ENCODE measurements around the gene ASB5. TPM values are rescaled to one million over a fixed set of nuclear protein-coding genes. Genes with fewer than 3 reads are reported as not detected.

Gene ASB5, protein sequence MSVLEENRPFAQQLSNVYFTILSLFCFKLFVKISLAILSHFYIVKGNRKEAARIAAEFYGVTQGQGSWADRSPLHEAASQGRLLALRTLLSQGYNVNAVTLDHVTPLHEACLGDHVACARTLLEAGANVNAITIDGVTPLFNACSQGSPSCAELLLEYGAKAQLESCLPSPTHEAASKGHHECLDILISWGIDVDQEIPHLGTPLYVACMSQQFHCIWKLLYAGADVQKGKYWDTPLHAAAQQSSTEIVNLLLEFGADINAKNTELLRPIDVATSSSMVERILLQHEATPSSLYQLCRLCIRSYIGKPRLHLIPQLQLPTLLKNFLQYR
- 1.8 TPM in 1 of 2 replicates, not detected in the other for polyA plus RNA-seq
- polyA minus RNA-seq: 0.24 TPM in 1 of 2 replicates, not detected in the other

GRCh38 chr4:176268963-176269362, at the start of gene ASB5:
ASB5 (minus strand) TSS chr4:176269222; CDS start chr4:176269108, 114 bp downstream.
- H3K9me3 ChIP-seq (ENCODE audit: low read length): no peaks in the 10 kb centered on the region
- H3K9ac ChIP-seq (ENCODE audit: low read length): no peak within 1 kb of the TSS
- no peaks in the 10 kb centered on the region for H3K79me2 ChIP-seq (replicated peaks; ENCODE audit: insufficient read depth, low read length)
- no peaks in the 10 kb centered on the region for H3F3A ChIP-seq (ENCODE audit: insufficient read depth, low read length, poor library complexity, severe bottlenecking)
- H3K4me3 ChIP-seq (ENCODE audit: low read length): no peak within 1 kb of the TSS
- no peaks in the 10 kb centered on the region for H4K20me1 ChIP-seq (ENCODE audit: insufficient read depth)
- no peaks in the 10 kb centered on the region for H3K27me3 ChIP-seq (ENCODE audit: insufficient read depth, low read depth, low read length)
- no peak within 1 kb of the TSS for H3K4me2 ChIP-seq (ENCODE audit: low read length)
- TF ChIP-seq MXI1 (conservative IDR thresholded peaks at IDR 0.05; ENCODE audit: poor library complexity, severe bottlenecking): no peak
- TF ChIP-seq, protein P1, sequence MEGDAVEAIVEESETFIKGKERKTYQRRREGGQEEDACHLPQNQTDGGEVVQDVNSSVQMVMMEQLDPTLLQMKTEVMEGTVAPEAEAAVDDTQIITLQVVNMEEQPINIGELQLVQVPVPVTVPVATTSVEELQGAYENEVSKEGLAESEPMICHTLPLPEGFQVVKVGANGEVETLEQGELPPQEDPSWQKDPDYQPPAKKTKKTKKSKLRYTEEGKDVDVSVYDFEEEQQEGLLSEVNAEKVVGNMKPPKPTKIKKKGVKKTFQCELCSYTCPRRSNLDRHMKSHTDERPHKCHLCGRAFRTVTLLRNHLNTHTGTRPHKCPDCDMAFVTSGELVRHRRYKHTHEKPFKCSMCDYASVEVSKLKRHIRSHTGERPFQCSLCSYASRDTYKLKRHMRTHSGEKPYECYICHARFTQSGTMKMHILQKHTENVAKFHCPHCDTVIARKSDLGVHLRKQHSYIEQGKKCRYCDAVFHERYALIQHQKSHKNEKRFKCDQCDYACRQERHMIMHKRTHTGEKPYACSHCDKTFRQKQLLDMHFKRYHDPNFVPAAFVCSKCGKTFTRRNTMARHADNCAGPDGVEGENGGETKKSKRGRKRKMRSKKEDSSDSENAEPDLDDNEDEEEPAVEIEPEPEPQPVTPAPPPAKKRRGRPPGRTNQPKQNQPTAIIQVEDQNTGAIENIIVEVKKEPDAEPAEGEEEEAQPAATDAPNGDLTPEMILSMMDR (IDR thresholded peaks at IDR 0.05; ENCODE audit: poor library complexity, severe bottlenecking): no peak
- no peak for TF ChIP-seq EZH2 (IDR thresholded peaks at IDR 0.05; ENCODE audit: borderline replicate concordance, insufficient read depth, low read length, poor library complexity, severe bottlenecking)
- TF ChIP-seq, protein P2, sequence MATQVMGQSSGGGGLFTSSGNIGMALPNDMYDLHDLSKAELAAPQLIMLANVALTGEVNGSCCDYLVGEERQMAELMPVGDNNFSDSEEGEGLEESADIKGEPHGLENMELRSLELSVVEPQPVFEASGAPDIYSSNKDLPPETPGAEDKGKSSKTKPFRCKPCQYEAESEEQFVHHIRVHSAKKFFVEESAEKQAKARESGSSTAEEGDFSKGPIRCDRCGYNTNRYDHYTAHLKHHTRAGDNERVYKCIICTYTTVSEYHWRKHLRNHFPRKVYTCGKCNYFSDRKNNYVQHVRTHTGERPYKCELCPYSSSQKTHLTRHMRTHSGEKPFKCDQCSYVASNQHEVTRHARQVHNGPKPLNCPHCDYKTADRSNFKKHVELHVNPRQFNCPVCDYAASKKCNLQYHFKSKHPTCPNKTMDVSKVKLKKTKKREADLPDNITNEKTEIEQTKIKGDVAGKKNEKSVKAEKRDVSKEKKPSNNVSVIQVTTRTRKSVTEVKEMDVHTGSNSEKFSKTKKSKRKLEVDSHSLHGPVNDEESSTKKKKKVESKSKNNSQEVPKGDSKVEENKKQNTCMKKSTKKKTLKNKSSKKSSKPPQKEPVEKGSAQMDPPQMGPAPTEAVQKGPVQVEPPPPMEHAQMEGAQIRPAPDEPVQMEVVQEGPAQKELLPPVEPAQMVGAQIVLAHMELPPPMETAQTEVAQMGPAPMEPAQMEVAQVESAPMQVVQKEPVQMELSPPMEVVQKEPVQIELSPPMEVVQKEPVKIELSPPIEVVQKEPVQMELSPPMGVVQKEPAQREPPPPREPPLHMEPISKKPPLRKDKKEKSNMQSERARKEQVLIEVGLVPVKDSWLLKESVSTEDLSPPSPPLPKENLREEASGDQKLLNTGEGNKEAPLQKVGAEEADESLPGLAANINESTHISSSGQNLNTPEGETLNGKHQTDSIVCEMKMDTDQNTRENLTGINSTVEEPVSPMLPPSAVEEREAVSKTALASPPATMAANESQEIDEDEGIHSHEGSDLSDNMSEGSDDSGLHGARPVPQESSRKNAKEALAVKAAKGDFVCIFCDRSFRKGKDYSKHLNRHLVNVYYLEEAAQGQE (IDR thresholded peaks at IDR 0.05; ENCODE audit: borderline replicate concordance): no peak
- no peak for TF ChIP-seq RAD21 (conservative IDR thresholded peaks at IDR 0.05)
- TF ChIP-seq POLR2AphosphoS5 (IDR thresholded peaks at IDR 0.05): no peak
- no peak for TF ChIP-seq EP300 (conservative IDR thresholded peaks at IDR 0.05; ENCODE audit: poor library complexity, severe bottlenecking)
- TF ChIP-seq TAF1 (IDR thresholded peaks at IDR 0.05; ENCODE audit: low read depth): no peak
- no peak for TF ChIP-seq SMC3 (conservative IDR thresholded peaks at IDR 0.05; ENCODE audit: poor library complexity)
- H3K9me2 ChIP-seq (ENCODE audit: insufficient read depth, low read length): no peaks in the 10 kb centered on the region
- H3K36me3 ChIP-seq (ENCODE audit: insufficient read depth, low read length): no peaks in the 10 kb centered on the region
- H2AFZ ChIP-seq (ENCODE audit: low read depth, low read length): no peak within 1 kb of the TSS
- H3K27ac ChIP-seq (ENCODE audit: low read length): no peak within 1 kb of the TSS

DNA sequence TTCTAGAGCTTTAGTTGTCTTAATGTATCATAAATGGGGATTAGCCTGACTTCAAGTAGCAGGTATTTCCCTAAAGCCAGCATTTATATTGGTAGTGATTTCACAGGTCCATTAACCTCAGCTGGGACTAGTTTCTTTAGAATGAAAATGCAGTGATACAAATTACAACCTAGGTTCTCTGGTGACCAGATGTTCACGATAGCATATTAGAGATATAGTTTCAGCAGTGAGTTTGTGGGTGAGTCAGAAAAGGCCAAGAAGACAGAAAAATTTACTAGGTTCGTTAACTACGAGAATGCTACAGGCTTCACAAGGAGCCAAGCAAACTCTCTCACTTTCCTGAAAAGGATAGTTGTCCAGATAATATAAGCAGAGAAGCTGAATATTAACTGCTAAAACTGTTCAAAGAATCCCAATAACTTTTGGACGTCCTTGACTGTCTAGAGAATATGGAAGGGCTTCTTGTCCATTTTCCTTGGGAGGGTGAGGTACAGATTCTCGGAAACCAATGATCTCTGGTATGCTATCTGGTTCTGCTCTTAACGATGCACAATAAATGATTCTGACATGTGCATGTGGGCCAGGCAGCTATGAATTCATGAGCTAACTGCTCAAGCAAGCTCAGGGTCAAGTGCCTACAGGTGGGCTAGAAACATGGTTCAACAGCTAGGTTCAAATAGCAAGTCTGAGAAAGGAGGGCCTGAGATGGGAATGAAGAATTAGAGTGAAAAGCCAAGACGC, 44.7 kb upstream of the ASB5 start:
- H3K79me2 ChIP-seq (replicated peaks; ENCODE audit: insufficient read depth, low read length): no peaks in the 10 kb centered on the region
- H3K9ac ChIP-seq (ENCODE audit: low read length): no peak overlapping the region
- no peaks in the 10 kb centered on the region for H3F3A ChIP-seq (ENCODE audit: insufficient read depth, low read length, poor library complexity, severe bottlenecking)
- H3K4me3 ChIP-seq (ENCODE audit: low read length): no peak overlapping the region
- H3K9me3 ChIP-seq (ENCODE audit: low read length): no peaks in the 10 kb centered on the region
- no peak for TF ChIP-seq MXI1 (conservative IDR thresholded peaks at IDR 0.05; ENCODE audit: poor library complexity, severe bottlenecking)
- TF ChIP-seq EZH2 (IDR thresholded peaks at IDR 0.05; ENCODE audit: borderline replicate concordance, insufficient read depth, low read length, poor library complexity, severe bottlenecking): no peak
- TF ChIP-seq, protein P1 (IDR thresholded peaks at IDR 0.05; ENCODE audit: poor library complexity, severe bottlenecking): no peak
- no peak for TF ChIP-seq POLR2AphosphoS5 (IDR thresholded peaks at IDR 0.05)
- TF ChIP-seq EP300 (conservative IDR thresholded peaks at IDR 0.05; ENCODE audit: poor library complexity, severe bottlenecking): no peak
- TF ChIP-seq, protein P2 (IDR thresholded peaks at IDR 0.05; ENCODE audit: borderline replicate concordance): no peak
- TF ChIP-seq TAF1 (IDR thresholded peaks at IDR 0.05; ENCODE audit: low read depth): no peak
- TF ChIP-seq SMC3 (conservative IDR thresholded peaks at IDR 0.05; ENCODE audit: poor library complexity): no peak
- no peak for TF ChIP-seq RAD21 (conservative IDR thresholded peaks at IDR 0.05)
- H3K27ac ChIP-seq (ENCODE audit: low read length): no peak overlapping the region
- no peaks in the 10 kb centered on the region for H3K36me3 ChIP-seq (ENCODE audit: insufficient read depth, low read length)
- H3K9me2 ChIP-seq (ENCODE audit: insufficient read depth, low read length): no peaks in the 10 kb centered on the region
- H3K4me2 ChIP-seq (ENCODE audit: low read length): no peak overlapping the region
- no peaks in the 10 kb centered on the region for H3K27me3 ChIP-seq (ENCODE audit: insufficient read depth, low read depth, low read length)
- no peak overlapping the region for H2AFZ ChIP-seq (ENCODE audit: low read depth, low read length)
- H4K20me1 ChIP-seq (ENCODE audit: insufficient read depth): no peaks in the 10 kb centered on the region
